ENCODE results near the gene WDR83. TPM values are rescaled to one million over a fixed set of nuclear protein-coding genes. Genes with fewer than 3 reads are reported as not detected.

The WDR83 gene
- total RNA-seq, 3 donors from 2014 or later (not counting 1 experiment from before 2014, with no cell fraction given), result 17.0 to 25.8 (median 25.1) TPM

DNA sequence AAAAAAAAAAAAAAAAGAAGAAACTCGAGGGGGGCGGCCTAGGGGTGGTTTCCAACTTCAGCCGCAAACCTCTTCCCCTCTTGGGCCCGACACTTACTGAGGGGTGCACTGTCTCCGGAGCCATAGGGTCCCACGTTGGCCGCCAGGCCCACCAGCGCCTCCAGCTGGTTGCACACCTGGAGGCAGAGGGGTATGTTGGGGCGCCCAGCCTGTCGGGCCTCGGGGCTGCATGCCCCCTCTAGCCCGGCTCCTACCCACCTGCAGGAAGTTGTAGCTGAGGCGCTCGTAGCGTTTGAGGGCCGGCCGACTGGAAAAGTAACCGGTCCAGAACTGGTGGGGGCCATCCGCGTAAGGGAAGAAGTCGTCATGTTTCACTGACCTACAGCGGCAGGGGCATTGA lies 8.6 kb upstream of the WDR83 start:
- 98% methylated on average over 19 of the region's 22 CpGs for WGBS (ENCODE audit: insufficient coverage)
- Mint-ChIP-seq H3K27ac (no peak overlapping the region), H3K36me3 (peaks cover 18% of the 10 kb centered on the region), H3K4me3 (no peak overlapping the region), H3K27me3 (ENCODE audit: low read depth in 2 of 2) (no peaks in the 10 kb centered on the region), H3K4me1 (peaks cover 0 to 7% of the 10 kb centered on the region in 2 donors), H3K9me3 (no peaks in the 10 kb centered on the region)
- H3K4me1 ChIP-seq (ENCODE audit: control insufficient read depth, insufficient read depth, low read length), result no peaks in the 10 kb centered on the region
- DNase-seq, result no peak
- H3K27ac ChIP-seq (ENCODE audit: low read length), result no peak overlapping the region
- peaks cover 63% of the 10 kb centered on the region for H3K36me3 ChIP-seq (ENCODE audit: control insufficient read depth, insufficient read depth, low read length)
- no peaks in the 10 kb centered on the region for H3K27me3 ChIP-seq (ENCODE audit: control insufficient read depth, insufficient read depth, low read length)
- intact Hi-C loops (cut with micrococcal nuclease), result no loop called here
- TF ChIP-seq, protein P1, sequence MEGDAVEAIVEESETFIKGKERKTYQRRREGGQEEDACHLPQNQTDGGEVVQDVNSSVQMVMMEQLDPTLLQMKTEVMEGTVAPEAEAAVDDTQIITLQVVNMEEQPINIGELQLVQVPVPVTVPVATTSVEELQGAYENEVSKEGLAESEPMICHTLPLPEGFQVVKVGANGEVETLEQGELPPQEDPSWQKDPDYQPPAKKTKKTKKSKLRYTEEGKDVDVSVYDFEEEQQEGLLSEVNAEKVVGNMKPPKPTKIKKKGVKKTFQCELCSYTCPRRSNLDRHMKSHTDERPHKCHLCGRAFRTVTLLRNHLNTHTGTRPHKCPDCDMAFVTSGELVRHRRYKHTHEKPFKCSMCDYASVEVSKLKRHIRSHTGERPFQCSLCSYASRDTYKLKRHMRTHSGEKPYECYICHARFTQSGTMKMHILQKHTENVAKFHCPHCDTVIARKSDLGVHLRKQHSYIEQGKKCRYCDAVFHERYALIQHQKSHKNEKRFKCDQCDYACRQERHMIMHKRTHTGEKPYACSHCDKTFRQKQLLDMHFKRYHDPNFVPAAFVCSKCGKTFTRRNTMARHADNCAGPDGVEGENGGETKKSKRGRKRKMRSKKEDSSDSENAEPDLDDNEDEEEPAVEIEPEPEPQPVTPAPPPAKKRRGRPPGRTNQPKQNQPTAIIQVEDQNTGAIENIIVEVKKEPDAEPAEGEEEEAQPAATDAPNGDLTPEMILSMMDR (IDR thresholded peaks at IDR 0.05), result no peak
- no peak overlapping the region for H3K4me3 ChIP-seq (ENCODE audit: low read length)
- ATAC-seq, result no peak
- no peaks in the 10 kb centered on the region for H3K9me3 ChIP-seq (ENCODE audit: control insufficient read depth, insufficient read depth, low read length)

DNA sequence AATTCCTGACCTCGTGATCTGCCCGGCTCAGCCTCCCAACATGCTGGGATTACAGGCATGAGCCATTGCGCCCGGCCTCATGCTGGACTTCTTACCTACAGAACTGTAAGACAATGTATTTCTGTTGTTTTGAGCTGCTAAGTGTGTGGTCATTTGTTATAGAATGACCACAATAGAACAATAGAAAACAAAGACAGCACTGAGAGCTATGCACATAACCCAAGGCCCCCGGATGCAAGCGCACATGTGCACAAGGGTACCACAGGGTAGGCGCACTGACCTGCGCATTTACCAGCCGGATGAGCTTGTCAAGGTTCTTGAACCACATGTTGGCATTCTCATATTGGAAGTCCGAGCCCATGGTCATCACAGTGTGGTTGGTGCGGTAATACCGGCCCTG lies 5.6 kb upstream of the WDR83 start:
- 90% methylated on average over 12 of the region's 12 CpGs for WGBS (ENCODE audit: insufficient coverage)
- ATAC-seq, result no peak

DNA sequence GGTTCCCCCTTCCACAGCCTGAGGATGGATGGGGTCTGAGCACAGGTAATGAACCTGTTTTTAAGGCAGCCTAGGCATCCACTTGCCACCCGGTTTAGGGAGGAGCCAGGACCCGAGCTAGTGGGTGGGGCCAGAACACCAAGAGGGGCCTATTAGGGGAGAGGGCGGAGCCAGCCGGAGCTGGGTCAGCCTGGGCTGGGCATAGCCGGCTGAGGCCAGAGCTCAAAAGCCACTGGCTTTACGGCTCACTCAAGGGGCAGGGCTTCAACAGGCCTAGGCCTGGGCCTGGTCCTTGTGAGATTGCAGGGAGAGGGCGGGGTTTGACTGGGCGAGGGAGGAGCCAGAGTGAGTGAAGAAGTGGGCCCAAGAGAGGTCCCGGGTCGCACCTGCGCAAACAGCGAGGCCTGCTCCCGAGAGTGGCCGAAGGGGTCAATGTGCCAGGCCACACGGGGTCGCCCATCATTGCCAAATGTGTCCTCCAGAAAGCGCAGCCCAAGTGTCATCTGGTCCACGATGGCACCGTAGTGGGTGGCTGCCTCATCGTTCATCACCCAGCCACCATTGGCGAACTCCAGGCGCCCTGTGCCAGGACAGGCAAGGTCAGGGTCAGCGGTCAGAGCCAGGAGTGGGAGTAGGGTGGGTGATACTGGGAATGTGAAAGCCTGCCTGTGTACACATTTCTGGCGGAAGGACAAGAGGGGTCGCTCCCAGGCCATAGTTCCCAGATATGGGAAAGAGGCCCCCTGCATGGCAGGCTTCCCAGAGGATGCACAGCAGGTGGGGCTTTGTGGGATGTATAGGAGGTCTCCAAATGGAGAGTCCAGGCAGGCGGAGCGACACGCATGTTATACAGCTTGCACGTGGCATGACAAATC lies 2.0 kb upstream of the WDR83 start:
- TF ChIP-seq, protein P1 (IDR thresholded peaks at IDR 0.05), result no peak
- Mint-ChIP-seq H3K9me3 (no peaks in the 10 kb centered on the region), H3K27ac (peak overlapping the region; percentile 98), H3K4me1 (peaks cover 31 to 46% of the 10 kb centered on the region in 2 donors), H3K36me3 (peaks cover 7% of the 10 kb centered on the region), H3K27me3 (ENCODE audit: low read depth in 2 of 2) (no peaks in the 10 kb centered on the region), H3K4me3 (peak overlapping the region; percentile 96)
- Histone ChIP-seq H3K36me3 (ENCODE audit: control insufficient read depth, insufficient read depth, low read length) (peaks cover 37% of the 10 kb centered on the region), H3K4me1 (ENCODE audit: control insufficient read depth, insufficient read depth, low read length) (peaks cover 48% of the 10 kb centered on the region), H3K27me3 (ENCODE audit: control insufficient read depth, insufficient read depth, low read length) (no peaks in the 10 kb centered on the region), H3K27ac (ENCODE audit: low read length) (peak overlapping the region; percentile 90), H3K4me3 (ENCODE audit: low read length) (no peak overlapping the region), H3K9me3 (ENCODE audit: control insufficient read depth, insufficient read depth, low read length) (no peaks in the 10 kb centered on the region)
- intact Hi-C loops (cut with micrococcal nuclease), result loop anchor here (5.0 kb wide), 1 partner anchor 58 kb away; the partner anchor contains the start of gene TNPO2
- 84% methylated on average over 29 of the region's 29 CpGs for WGBS (ENCODE audit: insufficient coverage)
- no peak for DNase-seq
- no peak for ATAC-seq

More for the DNA sequence above, 5.6 kb upstream of the WDR83 start:
- TF ChIP-seq, protein P1 (IDR thresholded peaks at IDR 0.05), result no peak
- Mint-ChIP-seq H3K4me3 (no peak overlapping the region), H3K27me3 (ENCODE audit: low read depth in 2 of 2) (no peaks in the 10 kb centered on the region), H3K9me3 (no peaks in the 10 kb centered on the region), H3K27ac (no peak overlapping the region), H3K36me3 (peaks cover 7% of the 10 kb centered on the region), H3K4me1 (peaks cover 5 to 16% of the 10 kb centered on the region in 2 donors)
- no peak for DNase-seq
- H3K9me3 ChIP-seq (ENCODE audit: control insufficient read depth, insufficient read depth, low read length), result no peaks in the 10 kb centered on the region
- H3K4me1 ChIP-seq (ENCODE audit: control insufficient read depth, insufficient read depth, low read length), result peaks cover 22% of the 10 kb centered on the region
- no peaks in the 10 kb centered on the region for H3K27me3 ChIP-seq (ENCODE audit: control insufficient read depth, insufficient read depth, low read length)
- H3K4me3 ChIP-seq (ENCODE audit: low read length), result no peak overlapping the region
- H3K27ac ChIP-seq (ENCODE audit: low read length), result no peak overlapping the region
- H3K36me3 ChIP-seq (ENCODE audit: control insufficient read depth, insufficient read depth, low read length), result peaks cover 62% of the 10 kb centered on the region
- intact Hi-C loops (cut with micrococcal nuclease), result no loop called here

All from natural killer cell (primary cell).